GM18873 (cell line): Measurements from ENCODE around the gene STK17A.

Source experiments
- ATAC-seq: cut with Tn5 transposase; IDR thresholded peaks from one replicate; pipeline ENCODE4 v1.9.1; 2021; ENCODE audit warnings: mild to moderate bottlenecking, moderate library complexity, moderate number of reproducible peaks; ENCODE audit not compliant: unreplicated experiment, low FRiP score

The STK17A gene

GRCh38 chr7:43629857-43630256 is 46.9 kb downstream of the STK17A start:
- no peak for ATAC-seq

- no peak for ATAC-seq
These were observed 47.6 kb downstream of the STK17A start for GRCh38 chr7:43630482-43630881.

DNA sequence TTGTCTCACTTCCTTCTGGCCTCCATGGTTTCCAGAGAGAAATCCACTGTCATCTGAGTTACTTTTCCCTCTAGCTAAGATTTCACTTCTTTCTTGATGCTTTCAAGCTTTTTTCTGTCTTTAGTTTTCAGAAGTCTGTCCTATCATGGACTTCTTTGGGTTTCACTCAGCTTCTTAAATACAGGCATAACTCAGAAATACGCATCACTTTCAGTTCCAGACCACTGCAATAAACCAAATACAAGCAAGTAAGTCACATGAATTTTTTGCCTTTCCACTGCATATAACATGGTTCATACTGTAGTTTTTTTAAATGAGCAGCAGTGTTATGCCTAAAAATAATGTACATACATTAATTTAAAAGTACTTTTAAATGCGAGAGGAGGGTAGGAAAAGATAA is 48.7 kb downstream of the STK17A start:
- no peak for ATAC-seq

GRCh38 chr7:43632746-43633145 is 49.8 kb downstream of the STK17A start:
- ATAC-seq, result no peak

DNA sequence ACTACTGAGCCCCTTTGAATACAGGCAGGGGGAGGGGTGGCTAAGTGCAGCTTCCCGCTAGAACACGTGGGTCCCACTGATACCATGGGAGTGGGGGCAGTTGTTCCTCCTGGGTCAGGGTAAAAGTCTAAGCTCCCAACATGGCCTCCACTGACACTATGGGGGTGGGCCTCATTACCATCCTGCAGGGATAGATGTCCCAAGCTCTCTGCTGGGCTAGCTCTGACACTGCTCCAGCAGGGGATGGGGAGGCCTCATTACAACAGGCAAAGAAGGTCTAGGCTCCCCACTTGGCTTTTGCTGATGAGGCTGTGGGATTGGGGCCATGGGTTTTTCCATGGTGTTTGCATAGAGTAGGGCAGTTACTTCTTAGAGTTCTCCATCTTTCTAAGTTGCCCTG is 51.5 kb downstream of the STK17A start:
- ATAC-seq, result no peak

DNA sequence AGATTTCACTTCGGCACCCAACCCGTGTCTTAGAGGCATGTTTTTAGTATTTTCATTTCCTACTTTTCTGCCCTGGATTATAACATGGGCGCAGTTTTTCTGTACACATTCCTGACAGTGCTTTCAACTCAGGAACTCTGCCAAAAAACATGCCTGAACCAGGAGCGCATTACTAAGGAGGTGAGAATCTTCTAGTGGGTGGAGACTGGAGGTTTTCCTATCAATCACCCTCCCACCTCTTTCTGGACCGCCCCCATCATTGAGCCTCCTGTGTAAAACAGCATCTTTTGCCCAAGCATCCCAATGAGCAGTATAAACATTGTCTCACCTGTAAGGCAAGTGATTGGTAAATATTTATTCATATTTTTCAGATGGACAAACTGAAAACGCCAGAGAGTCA is 53.2 kb downstream of the STK17A start:
- ATAC-seq, result no peak

GRCh38 chr7:43637114-43637806 is 54.4 kb downstream of the STK17A start:
- no peak for ATAC-seq

GRCh38 chr7:43639858-43640491 is 57.1 kb downstream of the STK17A start:
- ATAC-seq, result no peak

DNA sequence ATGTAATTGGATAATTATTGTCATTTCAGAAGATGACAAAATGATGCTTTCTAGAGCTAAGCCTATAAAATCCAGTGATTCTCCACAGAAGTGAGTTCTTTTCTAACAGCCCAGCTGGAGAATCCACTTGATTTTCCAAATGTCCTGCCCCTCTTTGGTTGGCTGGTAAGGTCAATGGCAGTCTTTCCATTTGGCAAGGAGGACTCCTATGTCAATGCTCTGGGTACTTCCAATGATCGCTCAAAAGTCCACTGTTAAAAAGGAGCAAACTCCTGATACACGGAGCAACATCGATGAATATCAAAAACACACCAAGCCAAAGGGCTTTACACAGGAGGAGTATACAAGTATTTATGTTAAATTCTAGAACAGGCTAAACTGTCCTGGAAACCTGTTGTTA is 57.8 kb downstream of the STK17A start:
- ATAC-seq, result no peak

- no peak for ATAC-seq
These were observed 60.2 kb downstream of the STK17A start for GRCh38 chr7:43642897-43643630.

DNA sequence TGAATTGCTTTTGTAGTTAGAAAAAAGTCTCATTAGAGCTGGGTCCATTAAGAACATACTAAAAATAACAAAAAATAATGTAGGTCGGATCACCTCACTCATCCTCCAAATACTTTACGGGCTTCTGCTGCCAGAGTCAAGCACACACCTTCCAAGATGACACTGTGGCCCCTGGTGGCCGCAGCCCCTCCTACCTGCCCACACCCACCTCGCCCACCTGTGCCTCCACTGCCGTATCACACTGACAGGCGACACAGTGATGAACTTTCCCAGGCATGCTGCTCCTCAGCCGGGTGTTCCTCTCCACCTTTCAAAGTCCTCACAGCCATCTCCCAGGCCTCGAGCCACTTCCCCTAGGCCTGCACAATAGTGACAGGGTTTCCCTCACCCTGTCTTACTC is 60.9 kb downstream of the STK17A start:
- no peak for ATAC-seq

DNA sequence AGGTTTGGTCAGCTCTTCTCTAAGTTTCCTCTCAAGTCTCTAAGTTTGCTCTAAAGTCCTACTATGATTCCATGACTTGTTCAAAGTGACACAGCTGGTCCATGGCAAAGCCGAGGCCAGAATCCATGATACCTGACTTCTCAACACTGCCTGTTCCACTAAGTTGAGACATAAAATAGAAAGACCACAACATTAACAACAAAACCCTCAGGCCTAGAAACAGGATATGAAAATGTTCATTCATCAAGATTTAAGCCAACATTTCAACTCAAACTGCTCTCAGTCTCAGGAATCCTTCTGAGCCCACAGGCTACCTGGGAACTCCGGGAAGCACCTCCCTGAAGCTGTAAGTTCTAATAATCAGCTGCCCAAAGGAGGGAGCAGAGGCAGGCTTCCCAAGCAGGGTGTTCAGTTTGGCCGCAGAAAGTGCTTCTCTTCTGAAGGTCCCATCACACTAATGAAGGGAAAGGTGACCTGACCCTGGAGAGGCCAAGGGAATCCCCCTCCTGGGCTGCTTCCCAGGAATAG is 62.9 kb downstream of the STK17A start:
- no peak for ATAC-seq

DNA sequence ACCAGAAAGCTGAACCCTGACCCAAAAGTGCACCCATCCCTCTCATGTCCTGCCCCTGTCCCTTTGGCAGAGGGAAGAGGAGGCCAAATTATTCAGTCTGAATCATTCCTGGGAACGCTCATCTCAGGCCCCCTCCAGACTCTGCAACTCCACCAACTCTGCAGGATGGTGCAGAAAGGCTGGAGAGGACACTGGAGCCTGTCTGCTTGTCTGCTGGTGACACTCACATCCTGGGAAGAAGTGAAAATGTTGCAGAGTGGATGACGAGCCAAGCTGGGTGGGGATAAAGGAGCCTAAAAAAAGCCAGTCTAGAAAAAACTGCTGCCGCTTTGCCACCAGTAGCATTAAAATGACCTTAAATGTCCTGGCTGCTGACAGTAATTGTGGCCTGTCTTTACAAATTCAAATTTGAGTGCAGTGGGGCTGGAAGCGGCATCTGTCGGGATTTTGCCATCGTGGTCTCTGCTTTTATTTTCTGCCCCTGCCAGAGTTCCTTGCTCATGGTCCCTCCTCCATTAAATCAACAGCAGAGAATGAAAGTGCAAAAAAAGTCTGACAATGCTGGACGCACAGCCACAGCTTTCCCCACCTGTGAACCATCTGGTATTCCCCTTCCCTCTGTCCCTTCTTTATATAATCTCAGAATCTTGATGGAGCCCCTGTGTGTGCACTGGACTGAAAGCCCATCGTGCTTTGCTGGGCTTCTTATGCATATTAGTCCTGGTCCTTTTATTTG is 63.9 kb downstream of the STK17A start:
- ATAC-seq, result no peak

DNA sequence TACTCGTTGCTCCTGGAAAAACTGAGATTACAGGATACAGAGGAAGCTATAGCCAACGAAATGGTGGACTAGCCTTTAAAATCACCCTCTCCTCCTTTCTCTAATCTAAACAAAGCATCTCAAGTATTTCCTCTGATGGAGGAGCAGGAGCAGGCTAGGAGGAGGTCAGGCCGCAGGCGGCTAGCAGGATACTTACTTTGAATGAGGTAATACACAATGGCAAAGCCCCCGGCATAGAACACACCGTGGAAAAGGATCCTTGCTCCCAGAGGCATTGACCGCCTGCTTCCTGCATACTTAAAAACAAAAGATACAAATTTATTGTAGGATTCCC is 64.4 kb downstream of the STK17A start:
- ATAC-seq, result no peak

DNA sequence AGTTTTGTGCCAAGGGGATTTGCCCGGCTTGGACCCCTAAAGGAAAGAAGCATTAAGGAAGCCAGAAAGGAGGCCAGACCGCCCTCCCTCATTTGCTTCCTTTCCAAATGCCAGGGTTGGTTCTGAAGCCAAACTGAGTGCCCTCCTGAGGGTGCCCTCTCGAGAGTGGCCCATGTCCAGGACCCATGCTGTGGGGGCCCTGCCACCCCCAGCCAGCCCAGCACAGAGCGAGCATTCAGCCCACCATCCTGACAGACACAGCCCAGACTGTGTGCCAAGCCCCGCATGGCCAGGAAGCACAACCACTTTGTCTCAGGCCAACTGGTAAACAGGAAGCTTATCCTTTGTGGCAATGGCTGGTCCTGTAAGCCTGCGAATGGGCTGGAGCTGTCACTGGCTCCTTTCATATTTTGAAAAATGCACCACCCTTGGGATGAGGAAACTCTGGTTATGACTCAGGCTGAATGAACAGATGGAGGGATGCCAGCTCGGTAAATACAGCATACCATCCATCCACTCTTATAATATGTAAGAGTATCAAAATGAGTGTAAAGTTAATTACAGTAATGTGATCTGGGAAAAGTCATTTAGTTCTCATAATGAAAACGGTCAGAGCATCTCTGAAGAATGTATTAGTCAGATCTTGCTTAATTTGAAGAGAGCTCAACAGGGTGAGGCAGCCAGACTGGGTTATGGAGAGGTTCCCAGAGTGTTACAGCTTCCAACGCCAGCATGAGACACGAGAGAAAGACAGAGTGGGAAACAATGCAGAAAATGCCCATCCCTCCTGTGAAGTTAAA is 65.0 kb downstream of the STK17A start:
- peak; percentile 14 for ATAC-seq

GRCh38 chr7:43648473-43649406 is 65.8 kb downstream of the STK17A start:
- ATAC-seq, result peak; percentile 52

GRCh38 chr7:43649755-43650274 is 66.9 kb downstream of the STK17A start:
- ATAC-seq, result peak; percentile 64

DNA sequence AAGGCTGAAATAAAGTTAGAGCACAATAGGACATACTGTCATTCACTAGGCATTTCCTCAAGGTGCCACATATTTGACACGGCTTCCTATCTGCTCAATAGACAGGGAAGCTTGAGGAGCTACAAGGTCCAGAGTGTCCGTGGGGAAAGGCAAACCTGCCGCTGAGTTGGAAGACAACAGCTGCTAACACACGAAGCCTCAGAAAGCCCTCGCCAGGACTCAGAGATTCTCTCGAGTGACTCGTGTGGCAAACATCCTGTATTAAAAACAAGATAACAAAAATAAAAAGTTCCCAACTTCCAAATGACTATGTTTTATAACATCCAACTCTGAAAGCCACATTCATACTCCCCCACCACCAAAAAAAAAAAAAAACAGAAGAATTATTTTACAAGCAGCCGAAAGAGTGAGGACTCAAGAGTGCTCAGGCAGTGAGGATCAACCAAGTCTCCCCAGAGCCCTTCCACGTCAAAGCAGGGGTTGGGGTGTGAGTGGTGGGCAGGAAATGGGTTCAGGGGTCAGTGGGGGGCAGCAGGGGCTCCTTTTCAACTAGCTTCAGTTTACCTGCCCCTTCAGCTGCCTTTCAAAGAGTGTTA is 67.6 kb downstream of the STK17A start:
- ATAC-seq, result no peak
